Stimulated activated CD8-positive, alpha-beta memory T cell treated with anti-CD3 and anti-CD28 coated beads, Interleukin-7, amount 100 ng/mL, for 48 hours (primary cell): ENCODE measurements around the gene NPTXR.
"Not testable (repeated sequence)": the region's sequence is repeated elsewhere in the genome, so short reads cannot be mapped to it uniquely, and the experiment has no call there.

Source experiments
- DNase-seq, 2 donors: peaks; one replicate each; pipeline ENCODE4 v3.0.0-alpha.2; 2020; ENCODE audit warnings: low read depth in 1 of 2; ENCODE audit errors: extremely low read depth in 1 of 2

NPTXR gene

DNA sequence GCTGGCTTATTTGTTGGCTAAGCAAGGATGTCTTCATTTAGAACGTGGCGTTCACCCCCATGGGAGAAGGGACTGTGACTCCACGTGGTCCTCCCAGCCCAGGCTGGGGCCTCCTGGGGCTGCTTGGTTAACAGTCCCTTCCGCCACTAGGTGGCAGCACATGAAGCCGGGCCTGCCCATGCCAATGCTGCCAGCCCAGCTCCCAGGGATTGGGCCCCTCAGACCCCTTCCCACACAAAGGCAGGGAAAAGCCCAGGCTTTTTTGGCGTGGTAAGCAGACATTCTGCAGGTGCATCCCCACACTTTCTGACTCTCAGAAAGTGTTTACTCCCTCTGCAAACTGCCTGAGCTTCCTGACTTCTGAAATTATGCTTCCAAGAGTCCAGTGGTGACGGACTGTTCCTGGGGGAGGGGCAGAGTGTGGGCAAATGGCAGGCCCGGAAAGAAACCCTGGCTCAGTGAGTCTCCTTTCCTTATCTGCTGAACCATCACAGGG is 25.1 kb upstream of the NPTXR start:
- DNase-seq, result peak; percentile 58 to 74

DNA sequence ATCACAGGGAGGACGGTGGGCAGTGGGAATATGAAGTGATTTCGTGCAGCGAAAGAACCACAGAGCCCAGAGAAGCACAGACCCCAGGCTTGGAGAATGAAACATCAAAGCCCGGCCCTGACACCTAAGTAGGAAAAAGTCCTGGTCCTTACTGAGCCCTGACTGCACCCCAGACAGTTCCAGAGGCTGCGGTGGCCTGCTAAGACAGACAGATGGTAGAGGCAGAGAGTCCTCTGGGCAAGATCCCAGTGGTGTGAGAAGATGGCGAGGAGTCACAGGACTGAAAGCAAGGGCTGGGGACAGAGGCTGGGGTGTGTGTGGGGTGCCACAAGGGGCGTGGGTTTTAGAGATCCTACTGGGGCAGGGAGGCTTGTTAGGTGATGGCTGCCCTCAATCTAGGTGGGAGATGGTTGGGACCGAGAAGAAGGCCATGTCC is 24.5 kb upstream of the NPTXR start:
- DNase-seq, result no peak

DNA sequence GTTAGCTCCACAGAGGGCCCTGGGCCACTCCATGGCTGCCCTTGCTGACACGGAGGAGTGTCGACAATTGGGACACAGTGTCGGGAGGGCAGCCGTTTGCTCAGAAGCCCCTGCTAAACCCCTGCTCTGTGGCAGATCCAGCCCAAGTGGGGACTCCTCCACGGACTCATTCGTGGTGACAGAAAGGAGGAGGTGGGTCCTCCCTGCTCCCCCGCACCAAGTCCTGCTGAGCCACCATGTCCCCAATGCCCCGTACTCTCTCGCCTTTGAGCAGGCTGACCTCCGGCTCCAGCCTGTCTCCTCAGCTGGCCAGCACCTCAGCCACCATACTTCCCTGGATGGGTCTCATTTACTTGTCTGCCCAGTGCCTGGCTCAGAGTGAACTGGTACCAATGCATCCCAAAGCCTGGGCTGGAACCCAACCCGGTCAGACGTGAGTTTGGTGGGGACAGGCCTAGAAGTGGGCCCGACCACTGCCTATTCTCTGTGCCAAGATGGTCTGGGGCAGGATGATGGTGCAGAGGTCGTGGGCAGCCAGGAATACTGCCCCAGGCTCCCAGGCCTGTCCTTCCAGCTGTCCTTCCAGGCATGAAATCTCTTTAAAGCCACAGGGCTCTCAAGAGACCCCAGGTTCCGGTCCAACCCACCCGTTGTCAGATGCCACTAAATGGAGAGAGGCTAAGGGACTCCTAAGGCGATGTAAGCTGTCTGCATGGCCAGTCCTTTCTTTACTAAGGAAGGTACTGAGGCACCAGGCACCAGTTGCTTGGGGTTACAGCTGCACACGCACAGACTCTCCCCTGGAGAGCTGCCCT is 23.9 kb upstream of the NPTXR start:
- no peak for DNase-seq

DNA sequence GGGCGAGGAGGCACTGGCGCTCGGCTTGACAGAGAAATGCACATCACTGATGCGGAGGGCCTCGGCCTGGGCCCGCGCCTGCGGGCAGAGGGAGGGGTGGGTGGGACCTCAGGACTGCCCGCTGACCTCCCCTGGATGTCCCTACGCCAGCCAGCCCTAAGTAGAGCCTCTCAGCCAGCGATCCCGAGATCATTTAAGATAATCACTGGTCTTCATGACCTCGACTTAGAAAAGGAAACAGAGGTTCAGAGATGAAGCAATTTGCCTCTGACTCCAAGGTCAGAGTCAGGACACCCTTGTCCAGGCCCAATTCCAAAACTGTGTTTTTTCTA is 23.3 kb upstream of the NPTXR start:
- no peak for DNase-seq

DNA sequence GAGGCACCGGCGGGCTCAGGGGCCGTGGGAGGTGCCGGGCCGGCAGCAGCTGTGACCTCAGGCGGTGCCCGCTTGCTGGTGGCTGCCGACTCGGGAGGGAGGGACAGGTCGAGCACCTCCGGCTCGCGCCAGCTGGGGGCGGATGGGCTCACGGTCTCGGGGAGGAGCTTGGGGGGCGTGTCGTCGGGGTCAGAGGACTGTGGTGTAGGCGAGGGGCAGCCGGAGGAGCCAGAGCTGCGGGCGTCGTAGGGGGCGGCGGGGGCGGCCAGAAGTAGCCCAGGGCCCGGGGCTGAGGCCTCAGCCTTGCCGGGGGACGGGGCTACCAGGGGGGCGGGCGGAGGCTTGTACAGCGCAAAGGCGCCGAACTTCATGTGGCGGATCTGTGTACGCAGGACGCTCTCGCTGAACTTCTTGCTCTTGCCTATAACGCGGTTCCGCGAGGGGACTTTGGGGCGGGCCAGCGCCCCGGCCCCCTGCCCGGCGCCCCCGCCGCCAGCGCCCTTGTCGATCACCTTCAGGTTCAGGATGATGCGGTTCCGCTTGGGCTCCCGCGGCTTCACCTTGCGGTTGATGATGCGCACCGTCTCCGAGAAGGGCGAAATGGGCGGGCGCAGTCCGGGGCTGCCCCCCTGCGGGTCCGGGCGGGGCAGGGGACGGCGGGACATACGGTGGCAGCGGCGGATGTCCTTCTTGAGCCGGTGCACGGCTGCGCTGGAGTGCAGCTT is 22.7 kb upstream of the NPTXR start:
- no peak for DNase-seq

DNA sequence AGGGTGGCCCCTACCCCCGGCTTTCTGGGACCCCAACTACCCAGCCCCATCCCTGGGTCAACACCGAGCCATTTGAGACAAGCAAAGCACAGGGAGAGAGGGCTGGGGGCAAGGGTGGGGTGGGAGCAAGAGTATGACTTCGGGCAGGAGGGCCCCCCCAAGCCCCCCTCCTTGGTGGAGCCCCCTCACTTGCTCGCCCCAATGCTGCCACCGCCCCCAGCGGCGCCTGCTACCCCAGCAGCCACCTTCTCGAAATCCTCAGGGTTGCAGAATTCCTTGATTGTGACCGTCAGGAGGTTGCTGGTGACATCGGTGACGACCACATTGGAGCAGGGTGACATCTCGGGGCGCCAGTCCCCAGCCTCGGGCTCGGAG is 22.2 kb upstream of the NPTXR start:
- DNase-seq, result no peak

DNA sequence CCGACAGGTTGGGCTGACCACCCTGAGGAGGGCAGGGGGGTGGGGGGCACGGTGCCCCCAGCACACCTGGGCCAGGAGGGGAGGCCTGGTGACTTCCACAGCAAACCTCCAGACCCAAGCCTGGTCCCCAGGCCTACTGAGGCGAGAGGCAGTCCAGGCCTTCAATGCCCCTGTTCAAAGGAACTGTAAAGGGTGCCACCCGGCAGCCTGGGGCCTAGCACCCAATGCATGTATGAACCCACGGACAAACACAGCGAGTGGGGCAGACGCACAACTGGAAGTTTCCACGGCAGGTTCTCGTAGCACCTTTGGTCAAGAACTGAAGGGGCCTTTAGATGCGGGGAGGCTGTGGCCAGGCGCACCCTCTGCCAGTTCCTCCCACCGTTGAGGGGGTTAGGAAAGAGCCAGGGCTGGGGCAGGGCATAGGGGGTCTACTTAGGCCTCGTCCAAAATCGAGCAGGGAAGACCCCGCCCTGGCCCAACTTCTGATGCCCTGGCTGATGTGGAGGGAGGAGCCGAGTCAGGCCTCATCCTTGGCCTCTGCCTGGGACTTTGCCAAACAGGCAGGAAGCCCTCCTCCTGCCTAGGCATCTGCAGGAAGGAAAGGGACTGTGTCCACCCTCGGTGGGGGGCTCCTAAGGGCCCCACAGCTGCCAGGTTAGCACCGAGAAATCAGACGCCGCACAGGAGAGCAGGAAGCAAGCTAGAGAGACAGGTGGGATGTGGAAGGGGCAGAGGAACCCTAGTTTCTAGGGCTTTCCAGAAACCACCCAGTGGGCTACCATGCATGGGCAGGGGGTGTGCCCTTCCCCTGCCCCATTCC is 21.6 kb upstream of the NPTXR start:
- DNase-seq, result no peak

DNA sequence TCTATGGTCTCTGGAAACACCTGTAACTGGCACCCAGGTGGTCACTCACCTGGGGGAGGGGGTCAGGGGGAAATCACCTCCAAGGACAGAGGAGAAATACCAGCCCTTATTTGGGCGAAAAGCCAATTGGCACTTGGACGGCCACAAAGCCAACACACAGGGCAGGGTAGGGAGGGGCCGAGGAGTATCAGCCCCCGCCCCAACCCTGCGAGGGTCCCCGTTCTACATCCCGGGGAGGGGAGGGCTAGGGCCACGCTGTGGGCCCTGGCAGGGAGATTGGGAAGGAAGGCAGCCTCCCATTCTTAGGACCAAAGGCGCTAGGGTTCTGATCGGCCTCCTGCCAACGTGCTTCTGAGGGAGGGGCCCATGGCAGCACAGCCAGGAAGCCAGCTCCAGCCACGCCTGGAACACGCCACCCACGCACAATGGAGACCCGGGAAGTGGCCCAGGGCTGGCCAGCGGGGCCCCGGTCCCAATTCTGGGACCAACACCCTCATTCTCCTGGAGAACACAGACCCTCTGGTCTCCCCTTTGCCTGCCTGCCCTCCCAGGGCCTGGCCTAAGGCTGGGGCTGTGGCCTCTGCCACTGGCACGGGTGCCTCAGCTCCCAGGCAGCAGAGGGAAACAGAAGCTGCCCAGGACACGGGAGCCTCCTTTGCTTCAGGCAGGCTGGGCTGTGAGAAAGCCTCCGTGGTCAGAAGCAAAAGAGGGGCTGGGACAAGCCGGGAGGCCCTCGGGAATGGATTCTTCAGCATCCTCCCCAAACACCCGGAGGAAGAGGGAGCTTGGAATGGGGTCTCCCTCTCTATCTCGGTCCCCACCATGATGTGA is 20.7 kb upstream of the NPTXR start:
- no peak for DNase-seq

DNA sequence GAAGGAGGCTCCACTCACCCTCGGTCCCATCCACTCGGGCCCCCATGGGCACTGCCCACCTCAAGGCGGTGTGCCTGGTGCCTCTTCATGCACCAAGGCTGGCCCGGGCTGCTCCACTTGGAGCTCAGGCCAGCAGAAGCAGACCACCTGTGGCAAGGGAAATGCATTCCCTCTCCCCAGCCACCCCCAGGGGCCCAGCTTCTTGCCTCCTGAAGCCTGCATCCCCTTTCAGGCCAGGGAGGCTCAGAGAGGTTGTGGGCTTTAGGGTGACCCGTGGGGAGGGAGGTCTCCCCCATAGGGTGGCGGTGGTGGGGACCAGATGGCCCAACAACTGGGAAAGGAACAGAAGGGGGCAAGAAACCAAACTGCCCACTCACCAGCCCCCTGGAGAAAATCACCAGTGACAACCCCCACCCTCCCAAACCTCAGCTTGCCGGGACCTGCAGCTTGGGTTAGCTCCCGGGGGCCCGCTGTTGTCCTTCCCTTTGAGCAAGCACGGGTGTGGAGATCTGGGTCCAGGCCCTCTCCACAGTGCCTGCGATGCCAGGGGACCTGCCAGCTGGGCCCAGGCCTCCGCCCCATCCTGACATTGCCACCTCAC is 19.8 kb upstream of the NPTXR start:
- DNase-seq, result no peak

DNA sequence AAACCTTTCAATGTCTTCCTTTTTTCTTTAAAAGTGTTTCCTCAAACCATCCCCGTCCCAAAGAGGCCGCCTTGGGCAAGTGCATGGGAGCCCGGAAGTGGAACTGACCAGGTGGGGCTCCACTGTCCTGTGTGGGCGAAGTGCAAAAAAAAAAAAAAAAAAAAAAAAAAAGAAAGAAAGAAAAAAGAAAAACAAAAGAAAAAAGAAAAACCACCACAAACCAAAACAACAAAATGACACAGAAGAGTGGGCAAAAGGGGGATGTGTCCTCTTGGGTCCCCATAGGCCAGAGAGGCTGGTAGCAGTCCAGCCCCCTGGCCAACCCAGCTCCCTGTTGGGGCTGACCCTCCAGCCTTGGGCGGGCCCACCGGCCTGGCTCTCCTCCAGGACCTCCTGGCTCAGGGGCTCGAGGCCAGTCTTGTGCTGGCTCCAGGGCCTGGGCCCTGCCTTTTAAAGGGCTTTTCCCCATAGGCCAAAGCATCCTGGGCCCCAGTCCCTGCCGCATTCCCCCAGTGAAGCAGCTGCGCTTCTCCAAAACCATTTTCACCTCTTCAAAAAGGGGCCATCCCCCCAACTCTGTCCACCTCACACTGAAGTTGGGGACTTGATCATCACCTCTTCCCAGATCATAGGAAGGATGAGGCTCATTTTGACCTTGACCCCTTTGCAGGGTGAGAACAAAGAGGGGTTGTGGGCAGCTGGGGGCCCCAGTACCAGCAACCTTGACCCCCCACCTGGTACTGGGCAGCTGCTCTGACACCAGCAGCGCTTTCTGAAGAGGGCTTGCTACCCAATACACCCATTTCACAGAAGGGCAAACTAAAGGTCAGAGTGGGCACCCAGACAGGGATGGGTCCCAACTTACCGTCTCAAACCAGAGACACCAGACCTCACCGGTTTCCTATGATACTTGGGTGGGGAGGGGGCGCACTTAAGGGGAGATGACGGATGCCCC is 18.8 kb upstream of the NPTXR start:
- no peak for DNase-seq

DNA sequence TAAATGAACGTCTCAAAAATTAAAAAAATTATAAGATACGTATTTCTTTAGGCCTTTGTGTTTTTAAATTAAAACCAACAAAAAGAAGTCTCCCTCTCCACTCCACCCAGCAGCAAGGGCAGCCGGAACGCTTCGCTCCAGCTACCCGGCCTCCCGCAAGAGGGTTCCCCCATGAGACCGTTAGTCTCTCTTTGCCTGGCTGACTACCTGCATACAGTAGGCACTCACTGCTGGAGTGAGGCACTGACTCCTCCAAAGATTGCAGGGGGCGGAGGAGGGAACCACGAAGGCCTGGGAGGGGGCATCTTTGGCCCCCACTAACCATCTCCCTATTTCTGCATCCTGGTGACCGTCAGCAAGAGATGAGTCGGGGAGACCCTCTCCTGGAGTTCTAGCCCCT is 18.1 kb upstream of the NPTXR start:
- no peak for DNase-seq

DNA sequence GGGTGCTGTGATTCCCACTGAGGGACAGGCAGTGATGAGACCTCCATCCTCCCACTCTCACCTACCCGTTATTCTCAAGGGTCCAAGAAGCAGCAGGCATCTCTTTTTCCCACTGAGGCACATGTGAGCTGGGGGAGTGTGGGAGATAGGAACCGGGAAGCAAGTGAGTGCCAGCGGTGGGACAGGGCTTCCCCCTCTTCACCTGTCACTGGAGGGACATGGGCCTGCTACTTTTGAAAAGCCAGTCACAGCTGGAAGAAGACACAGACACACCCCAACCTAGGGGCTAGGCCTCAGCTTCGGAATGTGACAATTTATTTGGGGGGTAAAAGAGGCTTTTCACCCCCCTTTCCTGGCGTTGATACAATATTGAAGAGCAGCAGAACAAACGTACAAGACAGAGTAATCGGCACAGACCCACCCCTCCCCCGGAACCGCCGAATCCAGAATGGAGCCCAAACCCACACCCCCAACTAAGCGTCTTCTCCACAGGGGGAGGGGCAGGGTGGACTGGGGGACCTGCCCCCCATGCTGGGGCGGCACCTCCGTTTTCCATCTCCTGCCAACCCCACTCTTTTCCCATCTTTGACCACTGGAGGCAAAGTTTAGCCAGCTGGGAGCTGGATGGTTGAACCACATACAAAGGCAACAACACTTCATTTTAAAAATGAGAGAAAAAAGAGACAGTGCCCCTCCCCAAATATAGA is 17.5 kb upstream of the NPTXR start:
- DNase-seq, result no peak

DNA sequence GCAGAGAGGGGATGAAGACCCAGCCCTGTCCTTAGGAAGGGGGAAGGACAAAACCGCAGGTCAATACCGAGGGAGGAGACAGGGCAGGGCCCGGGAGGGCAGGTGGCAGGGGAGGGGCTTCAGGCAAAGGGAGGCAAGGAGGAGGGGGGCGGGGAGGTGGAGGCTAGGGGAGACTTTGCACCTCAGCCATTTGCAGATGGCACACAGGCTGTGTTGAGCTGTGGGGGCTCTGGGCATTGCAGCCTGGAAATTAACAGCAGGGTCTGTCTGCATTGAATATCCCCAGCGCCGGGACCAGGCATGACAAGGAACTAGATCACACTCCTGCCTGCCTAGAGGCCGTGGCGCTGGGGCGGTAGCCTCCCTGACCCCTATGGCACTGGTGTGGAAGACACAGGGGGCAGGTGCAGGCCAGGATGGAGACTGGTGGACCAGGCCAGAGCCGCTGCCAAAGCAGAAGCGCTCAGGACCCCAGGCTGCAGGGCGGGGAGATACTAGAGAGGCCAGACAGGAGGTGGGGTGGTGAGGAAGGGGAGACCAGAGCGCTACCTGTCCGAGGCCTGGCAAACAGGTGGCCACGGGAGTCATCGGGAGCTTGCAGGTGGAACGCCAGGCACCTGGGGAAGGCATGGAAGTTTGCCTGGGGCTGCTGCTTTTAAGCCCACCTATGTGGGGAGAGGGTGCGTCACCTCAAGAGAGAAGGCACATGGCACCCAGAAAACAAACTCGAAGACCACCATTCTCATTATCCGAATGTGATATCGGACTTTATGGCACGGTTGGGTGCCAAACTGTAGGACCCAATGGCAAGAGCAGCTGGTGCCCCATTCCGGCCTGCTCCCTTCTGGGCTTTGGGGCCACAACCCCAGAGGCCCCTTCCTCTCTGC is 16.7 kb upstream of the NPTXR start:
- DNase-seq, result no peak

DNA sequence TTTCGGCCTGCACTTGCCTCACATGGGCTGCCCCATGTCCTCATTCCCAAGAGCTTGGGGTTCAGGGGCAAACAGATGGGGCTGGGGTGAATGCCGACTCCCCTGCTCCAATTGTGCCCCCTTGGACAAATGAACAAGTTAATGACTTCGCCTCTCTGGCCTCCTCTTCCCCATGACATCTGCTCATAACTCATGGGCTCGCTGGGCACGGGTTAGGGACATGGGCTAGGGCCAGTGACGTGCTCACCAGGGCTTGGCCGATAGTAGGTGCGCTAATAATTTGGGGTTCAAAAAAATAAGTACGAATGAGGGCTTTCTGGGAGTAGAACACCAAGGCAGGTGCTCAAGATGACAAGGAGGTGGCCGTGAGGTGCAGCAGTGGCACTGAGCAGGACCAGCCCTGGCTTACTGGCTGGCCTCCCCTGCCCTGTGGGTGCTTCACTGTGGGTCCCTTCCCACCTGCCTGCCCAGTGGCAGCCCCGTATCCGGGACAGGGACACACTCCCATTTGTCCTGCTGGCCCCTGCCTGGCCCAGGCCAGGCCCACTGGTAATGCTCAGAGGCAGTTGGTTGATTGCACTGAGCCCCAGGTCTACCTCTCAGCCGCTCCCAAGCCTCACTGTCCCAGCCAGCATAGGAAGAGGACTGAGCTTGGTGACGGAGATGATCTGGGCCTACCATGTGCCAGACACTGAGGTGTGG is 15.9 kb upstream of the NPTXR start:
- DNase-seq, result no peak

DNA sequence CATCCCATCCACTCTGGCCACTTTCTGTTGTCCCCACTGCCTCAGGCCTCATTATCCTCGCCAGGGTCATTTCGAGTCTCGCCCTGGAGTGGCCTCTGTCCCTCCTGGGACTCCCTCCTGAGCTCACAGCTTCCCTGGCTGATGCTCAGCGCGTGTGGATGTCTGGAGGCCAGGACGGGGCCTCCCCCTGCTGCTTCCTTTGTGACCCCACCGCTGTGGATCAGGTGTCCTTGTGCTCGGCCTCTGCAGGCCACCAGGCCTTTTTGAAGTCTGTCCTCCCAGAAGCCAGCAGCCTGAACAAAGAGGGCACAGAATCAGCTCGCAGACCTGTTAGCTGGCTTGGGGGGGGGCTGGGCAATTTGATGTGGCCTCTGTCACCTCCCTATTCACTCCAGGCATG is 14.7 kb upstream of the NPTXR start:
- no peak for DNase-seq

DNA sequence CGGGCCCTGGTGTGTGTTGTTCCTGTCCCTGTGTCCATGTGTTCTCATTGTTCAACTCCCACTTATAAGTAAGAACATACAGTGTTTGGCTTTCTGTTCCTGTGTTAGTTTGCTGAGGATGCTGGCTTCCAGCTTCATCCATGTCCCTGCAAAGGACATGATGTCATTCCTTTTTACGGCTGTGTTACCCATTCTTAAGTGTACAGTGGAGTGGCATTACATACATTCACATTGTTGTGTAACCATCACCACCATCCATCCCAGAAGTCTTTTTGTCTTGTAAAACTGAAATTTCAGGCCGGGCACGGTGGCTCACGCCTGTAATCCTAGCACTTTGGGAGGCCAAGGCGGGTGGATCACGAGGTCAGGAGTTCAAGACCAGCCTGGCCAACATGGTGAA is 10.6 kb upstream of the NPTXR start:
- DNase-seq, result not testable (repeated sequence)

DNA sequence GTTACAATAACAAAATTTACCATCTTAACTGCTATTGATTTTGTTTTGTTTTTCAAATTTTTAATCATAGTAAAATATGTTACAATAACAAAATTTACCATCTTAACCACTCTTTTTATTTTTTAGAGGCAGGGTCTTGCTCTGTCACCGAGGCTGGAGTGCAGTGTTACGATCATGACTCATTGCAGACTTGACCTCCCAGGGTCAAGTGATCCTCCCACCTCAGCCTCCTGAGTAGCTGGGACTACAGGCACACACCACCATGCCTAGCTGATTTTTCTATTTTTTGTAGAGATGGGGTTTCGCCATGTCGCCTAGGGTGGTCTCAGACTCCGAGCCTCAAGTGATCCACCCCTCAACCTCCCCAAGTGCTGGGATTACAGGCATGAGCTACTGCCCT is 10.1 kb upstream of the NPTXR start:
- not testable (repeated sequence) for DNase-seq
